ENCODE results near the gene CMTM8. TPM values are rescaled to one million over a fixed set of nuclear protein-coding genes. Genes with fewer than 3 reads are reported as not detected.
A peak's percentile ranks its signal among the peaks of the same experiment; 100 is the strongest.

CMTM8 gene
- total and polyA plus RNA-seq, 9 donors, result 0.53 to 3.9 (median 2.4) TPM

GRCh38 chr3:32325201-32325600, 86.7 kb downstream of the CMTM8 start:
- H3K27ac ChIP-seq (ENCODE audit: low read length), result no peak overlapping the region
- peaks cover 17% of the 10 kb centered on the region for H3K4me1 ChIP-seq (ENCODE audit: control insufficient read depth, insufficient read depth, low read length)
- no peak overlapping the region for H3K4me3 ChIP-seq (ENCODE audit: low read length)
- WGBS (ENCODE audit: insufficient coverage), result no CpG with 5 or more reads among the region's 4 CpGs
- no peaks in the 10 kb centered on the region for H3K27me3 ChIP-seq (ENCODE audit: control insufficient read depth, insufficient read depth, low read length)
- no peaks in the 10 kb centered on the region for H3K36me3 ChIP-seq (ENCODE audit: control insufficient read depth, insufficient read depth, low read length)
- peaks cover 1% of the 10 kb centered on the region for H3K9me3 ChIP-seq (replicated peaks; ENCODE audit: control insufficient read depth, low read depth, low read length)
- no peak for DNase-seq

- 52% methylated on average over 3 of the region's 3 CpGs for WGBS (ENCODE audit: insufficient coverage)
- H3K27me3 ChIP-seq (ENCODE audit: control insufficient read depth, insufficient read depth, low read length), result no peaks in the 10 kb centered on the region
- DNase-seq, result no peak
- H3K4me1 ChIP-seq (ENCODE audit: control insufficient read depth, insufficient read depth, low read length), result peaks cover 17% of the 10 kb centered on the region
- peaks cover 3% of the 10 kb centered on the region for H3K9me3 ChIP-seq (replicated peaks; ENCODE audit: control insufficient read depth, low read depth, low read length)
- H3K4me3 ChIP-seq (ENCODE audit: low read length), result no peak overlapping the region
- H3K36me3 ChIP-seq (ENCODE audit: control insufficient read depth, insufficient read depth, low read length), result no peaks in the 10 kb centered on the region
- H3K27ac ChIP-seq (ENCODE audit: low read length), result no peak overlapping the region
These were observed 87.4 kb downstream of the CMTM8 start for GRCh38 chr3:32325927-32326326.

GRCh38 chr3:32326795-32327194, 88.3 kb downstream of the CMTM8 start:
- Histone ChIP-seq H3K4me3 (ENCODE audit: low read length) (no peak overlapping the region), H3K36me3 (ENCODE audit: control insufficient read depth, insufficient read depth, low read length) (no peaks in the 10 kb centered on the region), H3K27me3 (ENCODE audit: control insufficient read depth, insufficient read depth, low read length) (no peaks in the 10 kb centered on the region), H3K9me3 (replicated peaks; ENCODE audit: control insufficient read depth, low read depth, low read length) (peaks cover 3% of the 10 kb centered on the region), H3K27ac (ENCODE audit: low read length) (no peak overlapping the region), H3K4me1 (ENCODE audit: control insufficient read depth, insufficient read depth, low read length) (peaks cover 11% of the 10 kb centered on the region)
- 69% methylated on average over 1 of the region's 2 CpGs for WGBS (ENCODE audit: insufficient coverage)
- DNase-seq, result no peak

GRCh38 chr3:32334675-32335074, 96.2 kb downstream of the CMTM8 start:
- DNase-seq, result no peak
- Histone ChIP-seq H3K36me3 (ENCODE audit: control insufficient read depth, insufficient read depth, low read length) (no peaks in the 10 kb centered on the region), H3K4me1 (ENCODE audit: control insufficient read depth, insufficient read depth, low read length) (no peaks in the 10 kb centered on the region), H3K27me3 (ENCODE audit: control insufficient read depth, insufficient read depth, low read length) (no peaks in the 10 kb centered on the region), H3K9me3 (replicated peaks; ENCODE audit: control insufficient read depth, low read depth, low read length) (peaks cover 3% of the 10 kb centered on the region), H3K4me3 (ENCODE audit: low read length) (no peak overlapping the region), H3K27ac (ENCODE audit: low read length) (no peak overlapping the region)
- WGBS (ENCODE audit: insufficient coverage), result 90% methylated on average over 2 of the region's 4 CpGs

- Histone ChIP-seq H3K4me3 (ENCODE audit: low read length) (no peak overlapping the region), H3K27ac (ENCODE audit: low read length) (no peak overlapping the region), H3K9me3 (replicated peaks; ENCODE audit: control insufficient read depth, low read depth, low read length) (no peaks in the 10 kb centered on the region), H3K36me3 (ENCODE audit: control insufficient read depth, insufficient read depth, low read length) (no peaks in the 10 kb centered on the region), H3K27me3 (ENCODE audit: control insufficient read depth, insufficient read depth, low read length) (no peaks in the 10 kb centered on the region), H3K4me1 (ENCODE audit: control insufficient read depth, insufficient read depth, low read length) (no peaks in the 10 kb centered on the region)
- no peak for DNase-seq
- WGBS (ENCODE audit: insufficient coverage), result 62% methylated on average over 9 of the region's 13 CpGs
These were observed 97.1 kb downstream of the CMTM8 start for GRCh38 chr3:32335365-32336112.

- no peaks in the 10 kb centered on the region for H3K27me3 ChIP-seq (ENCODE audit: control insufficient read depth, insufficient read depth, low read length)
- no peak for DNase-seq
- H3K4me3 ChIP-seq (ENCODE audit: low read length), result no peak overlapping the region
- no peaks in the 10 kb centered on the region for H3K36me3 ChIP-seq (ENCODE audit: control insufficient read depth, insufficient read depth, low read length)
- no peak overlapping the region for H3K27ac ChIP-seq (ENCODE audit: low read length)
- no peaks in the 10 kb centered on the region for H3K4me1 ChIP-seq (ENCODE audit: control insufficient read depth, insufficient read depth, low read length)
- WGBS (ENCODE audit: insufficient coverage), result no CpG with 5 or more reads among the region's 2 CpGs
- no peaks in the 10 kb centered on the region for H3K9me3 ChIP-seq (replicated peaks; ENCODE audit: control insufficient read depth, low read depth, low read length)
These were observed 97.6 kb downstream of the CMTM8 start for GRCh38 chr3:32336113-32336498.

GRCh38 chr3:32337505-32337904, 99.0 kb downstream of the CMTM8 start:
- Histone ChIP-seq H3K27me3 (ENCODE audit: control insufficient read depth, insufficient read depth, low read length) (no peaks in the 10 kb centered on the region), H3K36me3 (ENCODE audit: control insufficient read depth, insufficient read depth, low read length) (no peaks in the 10 kb centered on the region), H3K27ac (ENCODE audit: low read length) (no peak overlapping the region), H3K4me3 (ENCODE audit: low read length) (no peak overlapping the region), H3K4me1 (ENCODE audit: control insufficient read depth, insufficient read depth, low read length) (no peaks in the 10 kb centered on the region), H3K9me3 (replicated peaks; ENCODE audit: control insufficient read depth, low read depth, low read length) (no peaks in the 10 kb centered on the region)
- DNase-seq, result no peak

GRCh38 chr3:32340039-32340438, 101.6 kb downstream of the CMTM8 start:
- peak; percentile 71 for DNase-seq
- no peaks in the 10 kb centered on the region for H3K36me3 ChIP-seq (ENCODE audit: control insufficient read depth, insufficient read depth, low read length)

GRCh38 chr3:32340611-32341365, 102.3 kb downstream of the CMTM8 start:
- Histone ChIP-seq H3K36me3 (ENCODE audit: control insufficient read depth, insufficient read depth, low read length) (no peaks in the 10 kb centered on the region), H3K27me3 (ENCODE audit: control insufficient read depth, insufficient read depth, low read length) (no peaks in the 10 kb centered on the region), H3K9me3 (replicated peaks; ENCODE audit: control insufficient read depth, low read depth, low read length) (no peaks in the 10 kb centered on the region), H3K4me3 (ENCODE audit: low read length) (no peak overlapping the region), H3K4me1 (ENCODE audit: control insufficient read depth, insufficient read depth, low read length) (no peaks in the 10 kb centered on the region), H3K27ac (ENCODE audit: low read length) (no peak overlapping the region)
- no peak for DNase-seq
- WGBS (ENCODE audit: insufficient coverage), result 83% methylated on average over 5 of the region's 7 CpGs

More at GRCh38 chr3:32340039-32340438, 101.6 kb downstream of the CMTM8 start:
- H3K27ac ChIP-seq (ENCODE audit: low read length), result no peak overlapping the region
- H3K4me1 ChIP-seq (ENCODE audit: control insufficient read depth, insufficient read depth, low read length), result no peaks in the 10 kb centered on the region
- H3K27me3 ChIP-seq (ENCODE audit: control insufficient read depth, insufficient read depth, low read length), result no peaks in the 10 kb centered on the region
- WGBS (ENCODE audit: insufficient coverage), result 21% methylated on average over 5 of the region's 6 CpGs
- no peak overlapping the region for H3K4me3 ChIP-seq (ENCODE audit: low read length)
- H3K9me3 ChIP-seq (replicated peaks; ENCODE audit: control insufficient read depth, low read depth, low read length), result no peaks in the 10 kb centered on the region

GRCh38 chr3:32347343-32348125, 109.1 kb downstream of the CMTM8 start:
- Histone ChIP-seq H3K27ac (ENCODE audit: low read length) (peak overlapping the region; percentile 11), H3K4me3 (ENCODE audit: low read length) (no peak overlapping the region), H3K27me3 (ENCODE audit: control insufficient read depth, insufficient read depth, low read length) (no peaks in the 10 kb centered on the region), H3K4me1 (ENCODE audit: control insufficient read depth, insufficient read depth, low read length) (peaks cover 2% of the 10 kb centered on the region), H3K36me3 (ENCODE audit: control insufficient read depth, insufficient read depth, low read length) (no peaks in the 10 kb centered on the region), H3K9me3 (replicated peaks; ENCODE audit: control insufficient read depth, low read depth, low read length) (no peaks in the 10 kb centered on the region)
- 27% methylated on average over 5 of the region's 11 CpGs for WGBS (ENCODE audit: insufficient coverage)
- DNase-seq, result peak; percentile 68

Data from muscle of leg (tissue), 11 donors.